Fibroblast of lung (primary cell): ENCODE measurements around the gene SH2B3. TPM values are rescaled to one million over a fixed set of nuclear protein-coding genes. Genes with fewer than 3 reads are reported as not detected.

Experiments
- DNase-seq, 2 donors: peaks; one replicate each; pipeline versions ENCODE4 v3.0.0 to v3.0.0-alpha.2; 2010; ENCODE audit warnings: low read depth in 2 of 2
- H2AFZ ChIP-seq: 2 replicates; pipeline ENCODE4 v1.5.1; 2012; ENCODE audit warnings: low read length, control low read depth, inconsistent platforms
- H3K27ac ChIP-seq: 2 replicates; pipeline ENCODE4 v1.5.1; 2011; ENCODE audit warnings: low read length, control low read depth; ENCODE audit not compliant: insufficient read depth
- H3K27me3 ChIP-seq: 2 replicates; pipeline ENCODE4 v1.5.1; 2011; ENCODE audit warnings: mild to moderate bottlenecking, low read length; ENCODE audit not compliant: control insufficient read depth, insufficient read depth
- H3K36me3 ChIP-seq: 2 replicates; pipeline ENCODE4 v1.5.1; 2011; ENCODE audit warnings: low read length; ENCODE audit not compliant: control insufficient read depth, insufficient read depth
- H3K4me1 ChIP-seq: 2 replicates; pipeline ENCODE4 v1.5.1; 2011; ENCODE audit warnings: low read length; ENCODE audit not compliant: control insufficient read depth, insufficient read depth; ENCODE audit errors: extremely low read depth
- H3K4me2 ChIP-seq: 2 replicates; pipeline ENCODE4 v1.5.1; 2011; ENCODE audit warnings: low read length, control low read depth; ENCODE audit not compliant: insufficient read depth; ENCODE audit errors: extremely low read depth
- H3K4me3 ChIP-seq, 4 experiments: fragments of 200-600 bp in 1 of 4; sonication (generic) in 1 of 4; replicated peaks in 1 of 4; 2 replicates each; pipeline ENCODE4 v1.5.1; 2011 to 2016; ENCODE audit warnings: low read length in 4 of 4, low read depth in 3 of 4, mild to moderate bottlenecking in 3 of 4, control low read depth in 2 of 4, inconsistent platforms in 1 of 4, mixed read lengths in 1 of 4; ENCODE audit not compliant: insufficient read depth in 1 of 4; ENCODE audit errors: control extremely low read depth in 1 of 4
- H3K79me2 ChIP-seq: 2 replicates; pipeline ENCODE4 v1.5.1; 2012; ENCODE audit warnings: mild to moderate bottlenecking, low read length, inconsistent platforms; ENCODE audit not compliant: control insufficient read depth, insufficient read depth
- H3K9ac ChIP-seq: 2 replicates; pipeline ENCODE4 v1.5.1; 2011; ENCODE audit warnings: mild to moderate bottlenecking, low read length, control low read depth; ENCODE audit not compliant: insufficient read depth
- H3K9me3 ChIP-seq: 2 replicates; pipeline ENCODE4 v1.5.1; 2012; ENCODE audit warnings: low read depth, low read length; ENCODE audit not compliant: control insufficient read depth, insufficient read depth
- H4K20me1 ChIP-seq: 2 replicates; pipeline ENCODE4 v1.5.1; 2011; ENCODE audit warnings: low read length; ENCODE audit not compliant: control insufficient read depth, insufficient read depth; ENCODE audit errors: extremely low read depth
- EZH2 ChIP-seq: IDR thresholded peaks from 2 replicates; pipeline ENCODE4 v1.5.1; 2012; ENCODE audit warnings: low read length, control low read depth, mild to moderate bottlenecking; ENCODE audit errors: missing control alignments
- polyA plus RNA-seq, 2 donors: library from polyadenylated mRNA; depleted of rRNA in 1 of 2; stranded (reverse) in 1 of 2; unstranded in 1 of 2; fragments of >200 nt; gene quantifications; 2 replicates each; pipeline ENCODE4 v1.2.1, GENCODE V29; 2011 to 2012; ENCODE audit warnings: missing spikeins in 1 of 2
- total RNA-seq: library from RNA; depleted of rRNA; stranded (reverse); fragments of >200 nt; gene quantifications from 2 replicates; pipeline ENCODE4 v1.2.1, GENCODE V29; 2014
- TF ChIP-seq, protein P1 (sequence below), 2 donors: IDR thresholded peaks in 1 of 2; conservative IDR thresholded peaks in 1 of 2; 1 replicate in 1 of 2; 2 replicates in 1 of 2; pipeline ENCODE4 v1.5.1; 2011 to 2012; ENCODE audit warnings: low read length in 2 of 2, control low read depth in 1 of 2, inconsistent platforms in 1 of 2, low read depth in 1 of 2, mild to moderate bottlenecking in 1 of 2

SH2B3 gene
- total and polyA plus RNA-seq, 2 donors (not counting 1 experiment from before 2014, with no cell fraction given): 18.0 to 32.0 TPM

- Histone ChIP-seq H3K9ac (no peak overlapping the region), H3K9me3 (no peaks in the 10 kb centered on the region), H3K36me3 (no peaks in the 10 kb centered on the region), H2AFZ (no peak overlapping the region), H4K20me1 (no peaks in the 10 kb centered on the region), H3K4me1 (no peaks in the 10 kb centered on the region), H3K27me3 (peaks cover 2% of the 10 kb centered on the region), H3K4me3 (no peak overlapping the region), H3K27ac (no peak overlapping the region), H3K4me2 (no peak overlapping the region), H3K79me2 (no peaks in the 10 kb centered on the region)
- DNase-seq: no peak
- no peak for TF ChIP-seq EZH2
- TF ChIP-seq, protein P1, sequence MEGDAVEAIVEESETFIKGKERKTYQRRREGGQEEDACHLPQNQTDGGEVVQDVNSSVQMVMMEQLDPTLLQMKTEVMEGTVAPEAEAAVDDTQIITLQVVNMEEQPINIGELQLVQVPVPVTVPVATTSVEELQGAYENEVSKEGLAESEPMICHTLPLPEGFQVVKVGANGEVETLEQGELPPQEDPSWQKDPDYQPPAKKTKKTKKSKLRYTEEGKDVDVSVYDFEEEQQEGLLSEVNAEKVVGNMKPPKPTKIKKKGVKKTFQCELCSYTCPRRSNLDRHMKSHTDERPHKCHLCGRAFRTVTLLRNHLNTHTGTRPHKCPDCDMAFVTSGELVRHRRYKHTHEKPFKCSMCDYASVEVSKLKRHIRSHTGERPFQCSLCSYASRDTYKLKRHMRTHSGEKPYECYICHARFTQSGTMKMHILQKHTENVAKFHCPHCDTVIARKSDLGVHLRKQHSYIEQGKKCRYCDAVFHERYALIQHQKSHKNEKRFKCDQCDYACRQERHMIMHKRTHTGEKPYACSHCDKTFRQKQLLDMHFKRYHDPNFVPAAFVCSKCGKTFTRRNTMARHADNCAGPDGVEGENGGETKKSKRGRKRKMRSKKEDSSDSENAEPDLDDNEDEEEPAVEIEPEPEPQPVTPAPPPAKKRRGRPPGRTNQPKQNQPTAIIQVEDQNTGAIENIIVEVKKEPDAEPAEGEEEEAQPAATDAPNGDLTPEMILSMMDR (conservative IDR thresholded peaks at IDR 0.05 in 1 of 2, IDR thresholded peaks at IDR 0.05 in 1 of 2; ENCODE audit: low read depth in 1 of 2, low read length in 2 of 2): no peak
These were observed 18.8 kb upstream of the SH2B3 start for GRCh38 chr12:111386885-111387284.

DNA sequence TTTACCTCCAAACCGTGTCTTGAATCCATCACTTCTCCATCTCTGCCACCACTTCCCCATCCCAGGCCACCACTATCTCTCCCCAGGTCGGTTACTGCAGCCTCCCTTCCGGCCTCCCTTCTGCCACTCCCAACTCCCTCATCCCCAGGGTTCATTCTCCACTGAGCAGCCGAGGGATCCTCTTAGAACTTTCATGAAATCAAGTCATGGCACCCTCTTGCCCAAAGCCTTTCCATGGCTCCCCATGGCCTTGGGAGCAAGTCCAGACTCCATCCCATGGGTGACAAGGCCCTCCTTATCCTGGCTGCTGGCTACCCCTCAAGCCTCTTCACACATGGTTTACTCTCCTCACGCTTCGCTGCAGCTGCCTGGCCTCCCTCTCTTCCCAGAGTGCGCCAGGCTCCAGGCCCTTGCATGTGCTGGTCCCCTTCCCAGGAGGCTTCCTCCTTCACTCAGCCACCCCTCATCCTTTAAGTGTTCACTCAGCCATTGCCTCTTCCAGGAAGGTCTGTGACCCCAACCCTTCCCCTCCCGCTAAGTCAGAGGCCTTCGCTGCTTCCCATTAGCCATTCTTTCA is 17.9 kb upstream of the SH2B3 start:
- Histone ChIP-seq H2AFZ (no peak overlapping the region), H4K20me1 (no peaks in the 10 kb centered on the region), H3K79me2 (no peaks in the 10 kb centered on the region), H3K4me2 (no peak overlapping the region), H3K4me3 (no peak overlapping the region), H3K27ac (no peak overlapping the region), H3K9me3 (no peaks in the 10 kb centered on the region), H3K9ac (no peak overlapping the region), H3K4me1 (no peaks in the 10 kb centered on the region), H3K36me3 (no peaks in the 10 kb centered on the region), H3K27me3 (peaks cover 2% of the 10 kb centered on the region)
- no peak for DNase-seq
- no peak for TF ChIP-seq EZH2
- TF ChIP-seq, protein P1 (conservative IDR thresholded peaks at IDR 0.05 in 1 of 2, IDR thresholded peaks at IDR 0.05 in 1 of 2; ENCODE audit: low read depth in 1 of 2, low read length in 2 of 2): no peak

- no peak overlapping the region for H3K4me3 ChIP-seq
- no peak for DNase-seq
These were observed 16.1 kb upstream of the SH2B3 start for GRCh38 chr12:111389635-111390034.

More at GRCh38 chr12:111389635-111390034, 16.1 kb upstream of the SH2B3 start:
- no peaks in the 10 kb centered on the region for H3K9me3 ChIP-seq
- TF ChIP-seq EZH2: no peak
- TF ChIP-seq, protein P1 (conservative IDR thresholded peaks at IDR 0.05 in 1 of 2, IDR thresholded peaks at IDR 0.05 in 1 of 2; ENCODE audit: low read depth in 1 of 2, low read length in 2 of 2): no peak
- no peak overlapping the region for H3K9ac ChIP-seq
- H3K36me3 ChIP-seq: no peaks in the 10 kb centered on the region
- H3K79me2 ChIP-seq: no peaks in the 10 kb centered on the region
- H4K20me1 ChIP-seq: no peaks in the 10 kb centered on the region
- H3K27me3 ChIP-seq: peaks cover 2% of the 10 kb centered on the region
- no peak overlapping the region for H3K27ac ChIP-seq
- H2AFZ ChIP-seq: no peak overlapping the region
- no peak overlapping the region for H3K4me2 ChIP-seq
- no peaks in the 10 kb centered on the region for H3K4me1 ChIP-seq
